B cell (primary cell): ENCODE results near the gene ZNF555. TPM values are rescaled to one million over a fixed set of nuclear protein-coding genes. Genes with fewer than 3 reads are reported as not detected.

Source experiments
- ATAC-seq: fragments of 200-7000 bp; cut with Tn5 transposase; one replicate; pipeline ENCODE4 v1.10.0; 2021; ENCODE audit warnings: low read depth, mild to moderate bottlenecking, moderate number of reproducible peaks, moderate library complexity
- CTCF ChIA-PET: fragments of 350-600 bp; sonication (Branson Sonifier 250); formaldehyde crosslinking; loops from one replicate; lab custom pipeline; 2021; ENCODE audit warnings: antibody characterized with exemption, inconsistent platforms; lab: Charles Lee
- POLR2A ChIA-PET: fragments of 350-600 bp; sonication (Branson Sonifier 250); formaldehyde crosslinking; loops from one replicate; lab custom pipeline; 2021; ENCODE audit warnings: antibody characterized with exemption; lab: Charles Lee
- DNase-seq: peaks from one replicate; pipeline ENCODE4 v3.0.0; 2013
- H2AFZ ChIP-seq: 2 replicates; pipeline ENCODE4 v1.6.1; 2012; ENCODE audit warnings: mild to moderate bottlenecking, low read depth, low read length; ENCODE audit not compliant: insufficient read depth, poor library complexity, severe bottlenecking
- H3K27ac ChIP-seq, 2 donors: 1 replicate in 1 of 2; 2 replicates in 1 of 2; pipeline ENCODE4 v1.5.1; 2012 to 2013; ENCODE audit warnings: low read length in 2 of 2, mild to moderate bottlenecking in 2 of 2, moderate library complexity in 1 of 2
- H3K27me3 ChIP-seq, 4 experiments: fragments of 200-600 bp in 1 of 4; sonication (generic) in 1 of 4; replicated peaks in 1 of 4; 1 replicate in 2 of 4; 2 replicates in 2 of 4; pipeline versions ENCODE4 v1.6.1 to v1.7.0; 2013 to 2016; ENCODE audit warnings: low read length in 3 of 4, mild to moderate bottlenecking in 2 of 4, mixed read lengths in 1 of 4, moderate library complexity in 1 of 4; ENCODE audit not compliant: insufficient read depth in 4 of 4, control insufficient read depth in 3 of 4; ENCODE audit errors: control extremely low read depth in 1 of 4
- H3K36me3 ChIP-seq, 2 experiments: replicated peaks in 1 of 2; 1 replicate in 1 of 2; 2 replicates in 1 of 2; pipeline versions ENCODE4 v1.6.1 to v1.7.1; 2013; ENCODE audit warnings: low read length in 1 of 2; ENCODE audit not compliant: insufficient read depth in 2 of 2, control insufficient read depth in 1 of 2; ENCODE audit errors: control extremely low read depth in 1 of 2, extremely low read depth in 1 of 2
- H3K4me1 ChIP-seq, 2 donors: fragments of 200-600 bp in 1 of 2; sonication (generic) in 1 of 2; 1 replicate in 1 of 2; 2 replicates in 1 of 2; pipeline versions ENCODE4 v1.5.1 to v1.6.1; 2013 to 2017; ENCODE audit warnings: low read length in 2 of 2; ENCODE audit not compliant: control insufficient read depth in 2 of 2, insufficient read depth in 2 of 2
- H3K4me2 ChIP-seq: replicated peaks from 2 replicates; pipeline ENCODE3; 2012; ENCODE audit warnings: mild to moderate bottlenecking, low read depth, low read length; ENCODE audit not compliant: poor library complexity, severe bottlenecking
- H3K4me3 ChIP-seq, 5 experiments: fragments of 200-600 bp in 1 of 5; sonication (generic) in 1 of 5; 1 replicate in 3 of 5; 2 replicates in 2 of 5; pipeline versions ENCODE4 v1.5.1 to v1.7.0; 2011 to 2016; ENCODE audit warnings: low read length in 4 of 5, mild to moderate bottlenecking in 4 of 5, low read depth in 2 of 5, control low read depth in 1 of 5, moderate library complexity in 1 of 5; ENCODE audit not compliant: insufficient read depth in 1 of 5; ENCODE audit errors: control extremely low read depth in 1 of 5, extremely low read depth in 1 of 5
- H3K79me2 ChIP-seq: fragments of 200-600 bp; sonication (generic); one replicate; pipeline ENCODE4 v1.6.0; 2016; ENCODE audit warnings: low read length; ENCODE audit not compliant: control insufficient read depth, insufficient read depth
- H3K9ac ChIP-seq: fragments of 200-600 bp; sonication (generic); 2 replicates; pipeline ENCODE4 v1.6.1; 2017; ENCODE audit warnings: mild to moderate bottlenecking, low read length, moderate library complexity
- H3K9me3 ChIP-seq, 3 donors: one replicate each; pipeline versions ENCODE4 v1.6.1 to v1.7.1; 2013; ENCODE audit warnings: low read length in 2 of 3; ENCODE audit not compliant: control insufficient read depth in 2 of 3, insufficient read depth in 1 of 3; ENCODE audit errors: control extremely low read depth in 1 of 3
- H4K20me1 ChIP-seq: 2 replicates; pipeline ENCODE4 v1.6.0; 2012; ENCODE audit warnings: mild to moderate bottlenecking, low read length; ENCODE audit not compliant: insufficient read depth, control insufficient read depth, poor library complexity, severe bottlenecking
- H3K27ac Mint-ChIP-seq: one replicate; pipeline ENCODE4 v1.8.0; 2021; ENCODE audit warnings: mixed read lengths
- H3K27me3 Mint-ChIP-seq: one replicate; pipeline ENCODE4 v1.8.0; 2021; ENCODE audit warnings: mixed read lengths
- H3K4me1 Mint-ChIP-seq: one replicate; pipeline ENCODE4 v1.8.0; 2021; ENCODE audit warnings: mixed read lengths
- H3K4me3 Mint-ChIP-seq: one replicate; pipeline ENCODE4 v1.8.0; 2021; ENCODE audit warnings: mixed read lengths
- H3K9me3 Mint-ChIP-seq: one replicate; pipeline ENCODE4 v1.8.0; 2022; ENCODE audit warnings: mixed read lengths; ENCODE audit not compliant: insufficient read depth
- EZH2 ChIP-seq: IDR thresholded peaks from 2 replicates; pipeline ENCODE4 v1.6.1; 2012; ENCODE audit warnings: borderline replicate concordance, low read depth, mild to moderate bottlenecking, moderate library complexity, low read length; ENCODE audit not compliant: insufficient read depth, poor library complexity, severe bottlenecking
- WGBS: methylation state at CpG from one replicate; pipeline ENCODE4 v1.1.5; 2013; ENCODE audit warnings: missing lambda C conversion rate; ENCODE audit not compliant: insufficient coverage; 5-methylcytosine and 5-hydroxymethylcytosine counted together
- intact Hi-C: fragments of 100-400 bp; cut with micrococcal nuclease; formaldehyde crosslinking; loops from one replicate; pipeline ENCODE4 v1.10.0; 2022
- polyA plus RNA-seq: library from polyadenylated mRNA; depleted of rRNA; stranded (reverse); fragments of >200 nt; gene quantifications from 2 replicates; pipeline ENCODE4 v1.2.3, GENCODE V29; 2012
- total RNA-seq, 2 donors: library from RNA; stranded (reverse); fragments of 120-200 nt in 1 of 2; gene quantifications; 1 replicate in 1 of 2; 2 replicates in 1 of 2; pipeline versions ENCODE4 v1.2.3 to v1.2.4, GENCODE V29; 2013 to 2022
- TF ChIP-seq, protein P1 (sequence below): fragments of 200-600 bp; IDR thresholded peaks from one replicate; pipeline ENCODE4 v1.8.0; 2022; ENCODE audit warnings: antibody characterized with exemption, mild to moderate bottlenecking

Gene ZNF555
- total and polyA plus RNA-seq, 2 donors (not counting 1 experiment from before 2014, with no cell fraction given), result 1.8 to 7.4 TPM

DNA sequence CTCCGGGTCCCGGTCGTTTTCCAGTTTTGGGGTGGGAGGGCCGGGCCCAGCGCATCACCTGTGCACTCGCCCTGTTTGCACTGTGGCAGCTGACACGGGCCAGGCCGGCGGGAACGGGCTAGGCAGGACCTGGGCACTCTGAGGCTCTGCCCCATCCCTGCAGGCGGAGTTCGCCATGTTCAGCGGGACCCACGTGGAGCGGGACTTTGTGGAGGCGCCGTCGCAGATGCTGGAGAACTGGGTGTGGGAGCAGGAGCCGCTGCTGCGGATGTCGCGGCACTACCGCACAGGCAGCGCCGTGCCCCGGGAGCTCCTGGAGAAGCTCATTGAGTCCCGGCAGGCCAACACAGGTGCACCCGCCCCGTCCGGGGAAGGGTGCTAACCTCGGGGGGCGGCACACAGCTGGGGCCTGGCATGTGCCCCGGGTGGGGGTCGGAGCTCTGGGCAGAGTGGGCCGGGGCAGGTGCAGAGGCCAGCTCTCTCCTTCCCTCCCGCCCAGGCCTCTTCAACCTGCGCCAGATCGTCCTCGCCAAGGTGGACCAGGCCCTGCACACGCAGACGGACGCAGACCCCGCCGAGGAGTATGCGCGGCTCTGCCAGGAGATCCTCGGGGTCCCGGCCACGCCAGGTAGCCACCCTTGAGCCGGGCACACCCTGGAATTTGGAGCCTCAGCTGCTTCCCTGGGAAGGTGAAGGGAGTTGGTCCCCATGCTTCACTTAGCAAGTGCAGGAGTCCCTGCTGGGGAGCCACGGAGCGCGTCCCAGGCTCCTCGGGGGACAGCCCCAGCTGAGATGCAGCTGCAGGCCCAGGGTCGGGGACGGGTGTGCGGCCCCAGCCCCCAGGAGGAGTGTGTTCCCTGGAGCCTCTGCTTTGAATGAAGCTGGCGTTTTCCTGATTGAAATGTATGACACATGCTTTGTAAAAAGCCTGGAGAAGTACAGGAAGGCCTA, 30.9 kb upstream of the ZNF555 start:
- no peaks in the 10 kb centered on the region for H3K9me3 Mint-ChIP-seq
- peaks cover 0 to 24% of the 10 kb centered on the region in 2 experiments for H3K36me3 ChIP-seq
- TF ChIP-seq EZH2, result no peak
- TF ChIP-seq, protein P1, sequence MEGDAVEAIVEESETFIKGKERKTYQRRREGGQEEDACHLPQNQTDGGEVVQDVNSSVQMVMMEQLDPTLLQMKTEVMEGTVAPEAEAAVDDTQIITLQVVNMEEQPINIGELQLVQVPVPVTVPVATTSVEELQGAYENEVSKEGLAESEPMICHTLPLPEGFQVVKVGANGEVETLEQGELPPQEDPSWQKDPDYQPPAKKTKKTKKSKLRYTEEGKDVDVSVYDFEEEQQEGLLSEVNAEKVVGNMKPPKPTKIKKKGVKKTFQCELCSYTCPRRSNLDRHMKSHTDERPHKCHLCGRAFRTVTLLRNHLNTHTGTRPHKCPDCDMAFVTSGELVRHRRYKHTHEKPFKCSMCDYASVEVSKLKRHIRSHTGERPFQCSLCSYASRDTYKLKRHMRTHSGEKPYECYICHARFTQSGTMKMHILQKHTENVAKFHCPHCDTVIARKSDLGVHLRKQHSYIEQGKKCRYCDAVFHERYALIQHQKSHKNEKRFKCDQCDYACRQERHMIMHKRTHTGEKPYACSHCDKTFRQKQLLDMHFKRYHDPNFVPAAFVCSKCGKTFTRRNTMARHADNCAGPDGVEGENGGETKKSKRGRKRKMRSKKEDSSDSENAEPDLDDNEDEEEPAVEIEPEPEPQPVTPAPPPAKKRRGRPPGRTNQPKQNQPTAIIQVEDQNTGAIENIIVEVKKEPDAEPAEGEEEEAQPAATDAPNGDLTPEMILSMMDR, result no peak
- H3K9ac ChIP-seq, result no peak overlapping the region
- H3K4me3 Mint-ChIP-seq, result no peak overlapping the region
- no peak overlapping the region for H3K4me2 ChIP-seq
- H3K4me1 Mint-ChIP-seq, result no peaks in the 10 kb centered on the region
- H3K27me3 ChIP-seq, result no peaks in the 10 kb centered on the region
- ATAC-seq (no peak), DNase-seq (no peak)
- no peaks in the 10 kb centered on the region for H3K9me3 ChIP-seq
- intact Hi-C loops, result no loop called here
- no peaks in the 10 kb centered on the region for H3K4me1 ChIP-seq
- H4K20me1 ChIP-seq, result no peaks in the 10 kb centered on the region
- H3K27me3 Mint-ChIP-seq, result no peaks in the 10 kb centered on the region
- H3K79me2 ChIP-seq, result no peaks in the 10 kb centered on the region
- no peak overlapping the region for H3K27ac Mint-ChIP-seq
- CTCF ChIA-PET, result no interaction called here
- H3K4me3 ChIP-seq, result no peak overlapping the region
- H2AFZ ChIP-seq, result no peak overlapping the region
- POLR2A ChIA-PET, result no interaction called here
- WGBS, result 85% methylated on average over 57 of the region's 58 CpGs
- H3K27ac ChIP-seq, result no peak overlapping the region

DNA sequence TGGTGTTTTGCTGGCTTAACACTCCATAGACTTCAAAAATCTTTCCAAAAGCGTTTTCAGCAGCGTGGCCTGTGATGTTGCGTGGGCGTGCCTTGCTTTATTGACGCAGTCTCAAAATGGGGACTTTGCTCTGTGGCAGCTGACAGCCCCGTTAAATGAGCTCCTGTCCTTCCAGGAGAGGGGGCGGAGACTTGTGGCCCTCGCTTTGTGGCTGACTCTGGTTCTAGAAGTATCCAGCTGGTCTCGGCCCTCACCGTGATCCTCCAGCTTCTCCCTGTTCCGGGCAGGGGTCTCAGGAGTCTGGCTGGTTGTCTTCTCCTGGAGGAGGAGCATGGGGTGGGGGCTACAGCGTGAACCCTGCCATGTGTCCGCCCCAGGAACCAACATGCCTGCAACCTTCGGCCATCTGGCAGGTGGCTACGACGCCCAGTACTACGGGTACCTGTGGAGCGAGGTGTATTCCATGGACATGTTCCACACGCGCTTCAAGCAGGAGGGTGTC, 30.0 kb upstream of the ZNF555 start:
- Histone ChIP-seq H3K36me3 (peaks cover 0 to 22% of the 10 kb centered on the region in 2 experiments), H2AFZ (no peak overlapping the region), H3K9me3 (no peaks in the 10 kb centered on the region), H4K20me1 (no peaks in the 10 kb centered on the region), H3K27ac (no peak overlapping the region), H3K79me2 (no peaks in the 10 kb centered on the region), H3K4me1 (no peaks in the 10 kb centered on the region), H3K27me3 (no peaks in the 10 kb centered on the region), H3K4me3 (no peak overlapping the region), H3K9ac (no peak overlapping the region), H3K4me2 (no peak overlapping the region)
- H3K4me1 Mint-ChIP-seq, result no peaks in the 10 kb centered on the region
- intact Hi-C loops, result no loop called here
- no peaks in the 10 kb centered on the region for H3K9me3 Mint-ChIP-seq
- TF ChIP-seq, protein P1, result no peak
- TF ChIP-seq EZH2, result no peak
- POLR2A ChIA-PET, result no interaction called here
- no peak overlapping the region for H3K4me3 Mint-ChIP-seq
- no peak overlapping the region for H3K27ac Mint-ChIP-seq
- CTCF ChIA-PET, result no interaction called here
- no peak for ATAC-seq
- H3K27me3 Mint-ChIP-seq, result no peaks in the 10 kb centered on the region
- WGBS, result 94% methylated on average over 20 of the region's 20 CpGs
- DNase-seq, result no peak
